Measurements from ENCODE around the gene RIPOR3. TPM values are rescaled to one million over a fixed set of nuclear protein-coding genes. Genes with fewer than 3 reads are reported as not detected.

The RIPOR3 gene
- total and polyA plus RNA-seq, 9 of the 15 experiments (the other 6 are each of a cell fraction or from before 2014, with no cell fraction given): 3.3 to 62.7 (median 21.4) TPM

DNA sequence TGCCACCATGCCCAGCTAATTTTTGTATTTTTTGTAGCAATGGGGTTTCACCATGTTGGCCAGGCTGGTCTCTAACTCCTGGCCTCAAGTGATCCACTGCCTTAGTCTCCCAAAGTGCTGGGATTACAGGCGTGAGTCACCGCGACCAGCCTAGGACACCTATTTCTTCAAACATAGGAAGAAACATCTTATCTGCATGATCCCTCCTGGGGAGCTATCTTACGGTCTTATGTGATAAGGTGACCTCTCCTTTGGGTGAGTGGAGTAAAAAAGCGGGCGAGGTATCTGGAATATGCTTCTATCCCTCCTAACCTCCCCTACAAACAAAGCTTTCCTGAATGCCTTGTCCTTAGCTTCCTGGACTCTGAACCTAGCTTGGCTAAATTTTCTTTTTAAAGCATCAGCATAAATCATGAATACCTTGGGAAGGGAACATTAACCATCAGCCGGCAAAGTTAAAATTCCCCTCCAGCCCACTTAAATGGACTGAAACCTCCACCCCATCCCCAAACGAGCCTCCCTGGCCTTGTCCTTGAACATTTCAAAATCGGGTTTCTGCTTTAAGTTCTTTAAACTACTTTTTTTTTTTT lies 24.5 kb downstream of the RIPOR3 start (continued):
- no peak for TF ChIP-seq KAT8 (IDR thresholded peaks at IDR 0.05; ENCODE audit: low read depth)
- TF ChIP-seq, protein P1, sequence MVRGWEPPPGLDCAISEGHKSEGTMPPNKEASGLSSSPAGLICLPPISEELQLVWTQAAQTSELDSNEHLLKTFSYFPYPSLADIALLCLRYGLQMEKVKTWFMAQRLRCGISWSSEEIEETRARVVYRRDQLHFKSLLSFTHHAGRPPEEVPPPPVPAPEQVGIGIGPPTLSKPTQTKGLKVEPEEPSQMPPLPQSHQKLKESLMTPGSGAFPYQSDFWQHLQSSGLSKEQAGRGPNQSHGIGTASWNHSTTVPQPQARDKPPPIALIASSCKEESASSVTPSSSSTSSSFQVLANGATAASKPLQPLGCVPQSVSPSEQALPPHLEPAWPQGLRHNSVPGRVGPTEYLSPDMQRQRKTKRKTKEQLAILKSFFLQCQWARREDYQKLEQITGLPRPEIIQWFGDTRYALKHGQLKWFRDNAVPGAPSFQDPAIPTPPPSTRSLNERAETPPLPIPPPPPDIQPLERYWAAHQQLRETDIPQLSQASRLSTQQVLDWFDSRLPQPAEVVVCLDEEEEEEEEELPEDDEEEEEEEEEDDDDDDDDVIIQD (CRISPR knock-in tag; IDR thresholded peaks at IDR 0.05): no peak
- TF ChIP-seq SREBF2 (CRISPR knock-in tag; IDR thresholded peaks at IDR 0.05): no peak
- TF ChIP-seq SIN3B (IDR thresholded peaks at IDR 0.05; ENCODE audit: low read depth): no peak
- no peak for TF ChIP-seq ZNF717 (CRISPR knock-in tag; IDR thresholded peaks at IDR 0.05)
- no peak for TF ChIP-seq ZBTB8A (IDR thresholded peaks at IDR 0.05; ENCODE audit: partially characterized antibody)
- peak; percentile 72; the same call in 1 of the 2 replicates for TF ChIP-seq SMARCC2 (IDR thresholded peaks at IDR 0.05; ENCODE audit: low read depth)
- no peak for TF ChIP-seq SRSF3 (IDR thresholded peaks at IDR 0.05; ENCODE audit: insufficient read depth, low read length)
- no peak for TF ChIP-seq HNRNPH1 (optimal IDR thresholded peaks at IDR 0.05; ENCODE audit: low read depth, low read length)
- no peak for TF ChIP-seq ZBTB7A (IDR thresholded peaks at IDR 0.05; ENCODE audit: borderline replicate concordance, control insufficient read depth, low read depth, low read length)
- no peak for TF ChIP-seq POLR2G (IDR thresholded peaks at IDR 0.05; ENCODE audit: low read depth, low read length)
- TF ChIP-seq HDGF (IDR thresholded peaks at IDR 0.05): no peak
- no peak for TF ChIP-seq ELF1 (tag; IDR thresholded peaks at IDR 0.05)
- TF ChIP-seq, protein P2, sequence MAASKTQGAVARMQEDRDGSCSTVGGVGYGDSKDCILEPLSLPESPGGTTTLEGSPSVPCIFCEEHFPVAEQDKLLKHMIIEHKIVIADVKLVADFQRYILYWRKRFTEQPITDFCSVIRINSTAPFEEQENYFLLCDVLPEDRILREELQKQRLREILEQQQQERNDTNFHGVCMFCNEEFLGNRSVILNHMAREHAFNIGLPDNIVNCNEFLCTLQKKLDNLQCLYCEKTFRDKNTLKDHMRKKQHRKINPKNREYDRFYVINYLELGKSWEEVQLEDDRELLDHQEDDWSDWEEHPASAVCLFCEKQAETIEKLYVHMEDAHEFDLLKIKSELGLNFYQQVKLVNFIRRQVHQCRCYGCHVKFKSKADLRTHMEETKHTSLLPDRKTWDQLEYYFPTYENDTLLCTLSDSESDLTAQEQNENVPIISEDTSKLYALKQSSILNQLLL (CRISPR knock-in tag; IDR thresholded peaks at IDR 0.05; ENCODE audit: borderline replicate concordance): no peak
- TF ChIP-seq, protein P3, sequence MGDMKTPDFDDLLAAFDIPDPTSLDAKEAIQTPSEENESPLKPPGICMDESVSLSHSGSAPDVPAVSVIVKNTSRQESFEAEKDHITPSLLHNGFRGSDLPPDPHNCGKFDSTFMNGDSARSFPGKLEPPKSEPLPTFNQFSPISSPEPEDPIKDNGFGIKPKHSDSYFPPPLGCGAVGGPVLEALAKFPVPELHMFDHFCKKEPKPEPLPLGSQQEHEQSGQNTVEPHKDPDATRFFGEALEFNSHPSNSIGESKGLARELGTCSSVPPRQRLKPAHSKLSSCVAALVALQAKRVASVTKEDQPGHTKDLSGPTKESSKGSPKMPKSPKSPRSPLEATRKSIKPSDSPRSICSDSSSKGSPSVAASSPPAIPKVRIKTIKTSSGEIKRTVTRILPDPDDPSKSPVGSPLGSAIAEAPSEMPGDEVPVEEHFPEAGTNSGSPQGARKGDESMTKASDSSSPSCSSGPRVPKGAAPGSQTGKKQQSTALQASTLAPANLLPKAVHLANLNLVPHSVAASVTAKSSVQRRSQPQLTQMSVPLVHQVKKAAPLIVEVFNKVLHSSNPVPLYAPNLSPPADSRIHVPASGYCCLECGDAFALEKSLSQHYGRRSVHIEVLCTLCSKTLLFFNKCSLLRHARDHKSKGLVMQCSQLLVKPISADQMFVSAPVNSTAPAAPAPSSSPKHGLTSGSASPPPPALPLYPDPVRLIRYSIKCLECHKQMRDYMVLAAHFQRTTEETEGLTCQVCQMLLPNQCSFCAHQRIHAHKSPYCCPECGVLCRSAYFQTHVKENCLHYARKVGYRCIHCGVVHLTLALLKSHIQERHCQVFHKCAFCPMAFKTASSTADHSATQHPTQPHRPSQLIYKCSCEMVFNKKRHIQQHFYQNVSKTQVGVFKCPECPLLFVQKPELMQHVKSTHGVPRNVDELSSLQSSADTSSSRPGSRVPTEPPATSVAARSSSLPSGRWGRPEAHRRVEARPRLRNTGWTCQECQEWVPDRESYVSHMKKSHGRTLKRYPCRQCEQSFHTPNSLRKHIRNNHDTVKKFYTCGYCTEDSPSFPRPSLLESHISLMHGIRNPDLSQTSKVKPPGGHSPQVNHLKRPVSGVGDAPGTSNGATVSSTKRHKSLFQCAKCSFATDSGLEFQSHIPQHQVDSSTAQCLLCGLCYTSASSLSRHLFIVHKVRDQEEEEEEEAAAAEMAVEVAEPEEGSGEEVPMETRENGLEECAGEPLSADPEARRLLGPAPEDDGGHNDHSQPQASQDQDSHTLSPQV (IDR thresholded peaks at IDR 0.05): peak; percentile 21; the same call in 1 of the 2 replicates
- TF ChIP-seq SMC3 (conservative IDR thresholded peaks at IDR 0.05; ENCODE audit: insufficient read depth, low read depth, low read length): no peak
- no peak for TF ChIP-seq NFIX (CRISPR knock-in tag; IDR thresholded peaks at IDR 0.05; ENCODE audit: low read depth)
- TF ChIP-seq HDAC1 (IDR thresholded peaks at IDR 0.05): peak in 1 of 2 experiments; percentile 51; a peak in 2 of 4 replicates
- TF ChIP-seq ZNF3 (CRISPR knock-in tag; IDR thresholded peaks at IDR 0.05): no peak
- no peak for TF ChIP-seq POLR2AphosphoS5 (IDR thresholded peaks at IDR 0.05; ENCODE audit: control insufficient read depth, insufficient read depth, low read depth, low read length)
- no peak for TF ChIP-seq ZNF133 (CRISPR knock-in tag; IDR thresholded peaks at IDR 0.05)
- TF ChIP-seq ARID2 (IDR thresholded peaks at IDR 0.05): no peak
- TF ChIP-seq OTX1 (CRISPR knock-in tag; IDR thresholded peaks at IDR 0.05): no peak
- peak; percentile 73; the same call in 1 of the 2 replicates for TF ChIP-seq MTA1 (IDR thresholded peaks at IDR 0.05; ENCODE audit: borderline replicate concordance)

Data from K562 (cell line).